ENCODE results near the gene HCRT.

HCRT gene

GRCh38 chr17:42185621-42185930 lies 324 bp upstream of the HCRT start:
- Histone ChIP-seq H3K4me3 (no peak overlapping the region), H3K27ac (no peak overlapping the region), H3K9ac (ENCODE audit: insufficient read length) (no peak overlapping the region), H3K9me3 (ENCODE audit: low read depth, low read length) (no peaks in the 10 kb centered on the region), H3K36me3 (ENCODE audit: insufficient read depth, low read length) (no peaks in the 10 kb centered on the region)
- TF ChIP-seq EZH2 (IDR thresholded peaks at IDR 0.05) (no peak), FOXP2 (optimal IDR thresholded peaks at IDR 0.05; ENCODE audit: control extremely low read depth, extremely low read length, insufficient read depth) (no peak), POLR2AphosphoS5 (IDR thresholded peaks at IDR 0.05; ENCODE audit: borderline replicate concordance, low read depth, low read length) (no peak)
- DNase-seq (ENCODE audit: low read depth, low spot score), result no peak

- no peak for DNase-seq (ENCODE audit: low read depth, low spot score)
- peak overlapping the region; percentile 56 for H3K4me3 ChIP-seq
- H3K9ac ChIP-seq (ENCODE audit: insufficient read length), result peak overlapping the region; percentile 32
- TF ChIP-seq EZH2 (IDR thresholded peaks at IDR 0.05), result no peak
- no peak for TF ChIP-seq POLR2AphosphoS5 (IDR thresholded peaks at IDR 0.05; ENCODE audit: borderline replicate concordance, low read depth, low read length)
- TF ChIP-seq FOXP2 (optimal IDR thresholded peaks at IDR 0.05; ENCODE audit: control extremely low read depth, extremely low read length, insufficient read depth), result no peak
- no peaks in the 10 kb centered on the region for H3K9me3 ChIP-seq (ENCODE audit: low read depth, low read length)
- H3K27ac ChIP-seq, result peak overlapping the region; percentile 76
- H3K36me3 ChIP-seq (ENCODE audit: insufficient read depth, low read length), result no peaks in the 10 kb centered on the region
These were observed 1.2 kb downstream of the HCRT start for GRCh38 chr17:42183741-42184711.

- no peak overlapping the region for H3K9ac ChIP-seq (ENCODE audit: insufficient read length)
- H3K4me3 ChIP-seq, result peak overlapping the region; percentile 56
- no peaks in the 10 kb centered on the region for H3K36me3 ChIP-seq (ENCODE audit: insufficient read depth, low read length)
- no peak for TF ChIP-seq POLR2AphosphoS5 (IDR thresholded peaks at IDR 0.05; ENCODE audit: borderline replicate concordance, low read depth, low read length)
- no peak for TF ChIP-seq FOXP2 (optimal IDR thresholded peaks at IDR 0.05; ENCODE audit: control extremely low read depth, extremely low read length, insufficient read depth)
- no peak for TF ChIP-seq EZH2 (IDR thresholded peaks at IDR 0.05)
- no peaks in the 10 kb centered on the region for H3K9me3 ChIP-seq (ENCODE audit: low read depth, low read length)
- peak overlapping the region; percentile 76 for H3K27ac ChIP-seq
- peak; percentile 80 for DNase-seq (ENCODE audit: low read depth, low spot score)
These were observed 2.1 kb downstream of the HCRT start for GRCh38 chr17:42182927-42183734.

GRCh38 chr17:42181851-42182207 lies 3.4 kb downstream of the HCRT start:
- no peaks in the 10 kb centered on the region for H3K36me3 ChIP-seq (ENCODE audit: insufficient read depth, low read length)
- H3K4me3 ChIP-seq, result no peak overlapping the region
- no peak overlapping the region for H3K9ac ChIP-seq (ENCODE audit: insufficient read length)

GRCh38 chr17:42180922-42181850 lies 4.1 kb downstream of the HCRT start, which contains the start of gene KCNH4:
Gene KCNH4 (minus strand): TSS chr17:42181142. CDS start chr17:42180945, 197 bp downstream.
- TF ChIP-seq EZH2 (IDR thresholded peaks at IDR 0.05) (no peak), POLR2AphosphoS5 (IDR thresholded peaks at IDR 0.05; ENCODE audit: borderline replicate concordance, low read depth, low read length) (no peak), FOXP2 (optimal IDR thresholded peaks at IDR 0.05; ENCODE audit: control extremely low read depth, extremely low read length, insufficient read depth) (no peak)
- Histone ChIP-seq H3K4me3 (peak within 1 kb of the TSS; percentile 75), H3K9me3 (ENCODE audit: low read depth, low read length) (no peaks in the 10 kb centered on the region), H3K27ac (no peak within 1 kb of the TSS), H3K9ac (ENCODE audit: insufficient read length) (no peak within 1 kb of the TSS), H3K36me3 (ENCODE audit: insufficient read depth, low read length) (no peaks in the 10 kb centered on the region)
- DNase-seq (ENCODE audit: low read depth, low spot score), result no peak

More at GRCh38 chr17:42181851-42182207, 3.4 kb downstream of the HCRT start:
- TF ChIP-seq EZH2 (IDR thresholded peaks at IDR 0.05) (no peak), FOXP2 (optimal IDR thresholded peaks at IDR 0.05; ENCODE audit: control extremely low read depth, extremely low read length, insufficient read depth) (no peak), POLR2AphosphoS5 (IDR thresholded peaks at IDR 0.05; ENCODE audit: borderline replicate concordance, low read depth, low read length) (no peak)
- DNase-seq (ENCODE audit: low read depth, low spot score), result no peak
- no peaks in the 10 kb centered on the region for H3K9me3 ChIP-seq (ENCODE audit: low read depth, low read length)
- no peak overlapping the region for H3K27ac ChIP-seq

- H3K9me3 ChIP-seq (ENCODE audit: low read depth, low read length), result no peaks in the 10 kb centered on the region
- DNase-seq (ENCODE audit: low read depth, low spot score), result no peak
- H3K4me3 ChIP-seq, result peak overlapping the region; percentile 75
- no peak overlapping the region for H3K27ac ChIP-seq
- no peak overlapping the region for H3K9ac ChIP-seq (ENCODE audit: insufficient read length)
- TF ChIP-seq POLR2AphosphoS5 (IDR thresholded peaks at IDR 0.05; ENCODE audit: borderline replicate concordance, low read depth, low read length) (no peak), FOXP2 (optimal IDR thresholded peaks at IDR 0.05; ENCODE audit: control extremely low read depth, extremely low read length, insufficient read depth) (no peak), EZH2 (IDR thresholded peaks at IDR 0.05) (no peak)
- no peaks in the 10 kb centered on the region for H3K36me3 ChIP-seq (ENCODE audit: insufficient read depth, low read length)
These were observed 4.8 kb downstream of the HCRT start for GRCh38 chr17:42180411-42180921.

DNA sequence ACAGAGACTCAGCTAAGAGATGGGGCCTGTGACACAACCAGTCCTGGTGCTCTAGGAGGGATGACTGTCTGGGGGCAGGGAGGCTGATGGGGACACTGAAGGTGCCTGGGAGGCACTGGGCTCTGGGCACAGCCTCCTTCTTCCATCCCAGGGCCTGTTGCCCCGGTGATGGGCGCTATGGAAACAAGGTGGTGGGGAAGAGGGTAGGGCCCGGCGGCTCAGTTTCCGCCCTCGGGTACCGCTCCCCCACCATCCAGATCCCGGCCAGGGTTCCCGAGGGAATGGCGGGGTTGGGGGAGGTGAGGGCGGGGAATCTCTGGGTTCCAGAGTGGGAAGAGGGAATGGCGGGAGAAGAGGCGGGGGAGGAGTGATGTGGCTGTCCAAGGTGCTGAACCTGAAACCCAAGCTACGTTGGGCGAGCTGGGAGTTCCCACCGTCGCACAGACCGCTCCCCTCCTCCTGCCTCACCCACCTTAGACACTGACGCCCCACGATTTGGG lies 5.3 kb downstream of the HCRT start:
- DNase-seq (ENCODE audit: low read depth, low spot score), result no peak
- Histone ChIP-seq H3K9me3 (ENCODE audit: low read depth, low read length) (no peaks in the 10 kb centered on the region), H3K36me3 (ENCODE audit: insufficient read depth, low read length) (no peaks in the 10 kb centered on the region), H3K9ac (ENCODE audit: insufficient read length) (no peak overlapping the region), H3K27ac (no peak overlapping the region), H3K4me3 (peak overlapping the region; percentile 75; the same call in 1 of the 2 replicates)
- TF ChIP-seq FOXP2 (optimal IDR thresholded peaks at IDR 0.05; ENCODE audit: control extremely low read depth, extremely low read length, insufficient read depth), result no peak
- no peak for TF ChIP-seq POLR2AphosphoS5 (IDR thresholded peaks at IDR 0.05; ENCODE audit: borderline replicate concordance, low read depth, low read length)
- no peak for TF ChIP-seq EZH2 (IDR thresholded peaks at IDR 0.05)
